Endothelial cell of umbilical vein (primary cell): ENCODE measurements around the gene GABARAP.

Source experiments
- EZH2 ChIP-seq: IDR thresholded peaks from 2 replicates; pipeline ENCODE4 v1.6.1; 2012; ENCODE audit warnings: borderline replicate concordance, low read depth, mild to moderate bottlenecking, moderate library complexity, low read length, inconsistent platforms; ENCODE audit not compliant: severe bottlenecking
- FOS ChIP-seq: IDR thresholded peaks from 2 replicates; pipeline ENCODE4 v1.6.1; 2011; ENCODE audit warnings: mild to moderate bottlenecking, low read length, moderate library complexity, borderline replicate concordance; ENCODE audit not compliant: insufficient read depth
- MYC ChIP-seq: IDR thresholded peaks from one replicate; pipeline ENCODE4 v1.6.1; 2011; ENCODE audit warnings: mild to moderate bottlenecking, low read depth, low read length
- POLR2A ChIP-seq: IDR thresholded peaks from 2 replicates; pipeline ENCODE4 v1.6.1; 2012; ENCODE audit warnings: low read depth, mild to moderate bottlenecking, control low read depth, low read length
- POLR2AphosphoS5 ChIP-seq: IDR thresholded peaks from 2 replicates; pipeline ENCODE4 v1.6.1; 2012; ENCODE audit warnings: low read depth, mild to moderate bottlenecking, control low read depth, low read length, moderate library complexity; ENCODE audit not compliant: insufficient read depth
- TF ChIP-seq, protein P1 (sequence below), 2 donors: IDR thresholded peaks; 1 replicate in 1 of 2; 2 replicates in 1 of 2; pipeline ENCODE4 v1.5.1; 2011; ENCODE audit warnings: low read length in 2 of 2, mild to moderate bottlenecking in 2 of 2, moderate library complexity in 2 of 2, control low read depth in 1 of 2, inconsistent platforms in 1 of 2, low read depth in 1 of 2; ENCODE audit not compliant: insufficient read depth in 1 of 2; ENCODE audit errors: extremely low read depth in 1 of 2
- TF ChIP-seq, protein P2 (sequence below): IDR thresholded peaks from 2 replicates; pipeline ENCODE4 v1.6.1; 2011; ENCODE audit not compliant: insufficient read depth, insufficient read length

DNA sequence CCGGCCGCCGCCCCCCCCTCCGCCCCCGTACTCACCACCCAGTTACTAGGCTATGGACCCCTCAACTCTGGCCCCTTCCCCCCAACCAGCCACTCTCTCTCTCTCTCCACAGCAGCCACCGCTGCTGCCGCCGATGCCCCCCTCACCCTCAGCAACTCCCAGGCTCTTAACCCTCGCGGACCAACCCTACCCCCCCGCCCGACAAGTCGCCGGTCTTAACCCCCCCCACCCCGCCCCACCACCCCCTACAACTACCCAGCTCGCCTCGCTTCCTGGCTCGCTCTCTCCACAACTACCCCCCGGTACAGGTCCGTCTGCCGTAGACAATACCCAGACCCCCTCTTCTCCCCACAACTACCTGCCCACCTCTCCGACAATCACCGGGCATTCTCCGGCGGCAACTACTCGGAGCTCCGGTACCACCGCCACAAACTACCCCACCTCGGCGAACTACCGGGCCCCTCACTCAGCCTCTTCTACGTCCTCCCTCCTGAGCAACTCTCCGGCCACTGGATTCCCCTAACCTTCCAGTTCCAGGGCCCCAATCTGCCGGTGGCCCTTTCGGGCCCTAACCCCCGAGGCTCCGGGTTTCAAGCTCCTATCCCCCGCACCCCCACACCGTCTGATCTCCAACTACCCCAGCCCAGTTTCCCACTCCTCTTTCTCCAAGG lies 3.7 kb downstream of the GABARAP start:
- no peak for TF ChIP-seq POLR2AphosphoS5
- TF ChIP-seq POLR2A, result no peak
- no peak for TF ChIP-seq EZH2
- TF ChIP-seq, protein P1, sequence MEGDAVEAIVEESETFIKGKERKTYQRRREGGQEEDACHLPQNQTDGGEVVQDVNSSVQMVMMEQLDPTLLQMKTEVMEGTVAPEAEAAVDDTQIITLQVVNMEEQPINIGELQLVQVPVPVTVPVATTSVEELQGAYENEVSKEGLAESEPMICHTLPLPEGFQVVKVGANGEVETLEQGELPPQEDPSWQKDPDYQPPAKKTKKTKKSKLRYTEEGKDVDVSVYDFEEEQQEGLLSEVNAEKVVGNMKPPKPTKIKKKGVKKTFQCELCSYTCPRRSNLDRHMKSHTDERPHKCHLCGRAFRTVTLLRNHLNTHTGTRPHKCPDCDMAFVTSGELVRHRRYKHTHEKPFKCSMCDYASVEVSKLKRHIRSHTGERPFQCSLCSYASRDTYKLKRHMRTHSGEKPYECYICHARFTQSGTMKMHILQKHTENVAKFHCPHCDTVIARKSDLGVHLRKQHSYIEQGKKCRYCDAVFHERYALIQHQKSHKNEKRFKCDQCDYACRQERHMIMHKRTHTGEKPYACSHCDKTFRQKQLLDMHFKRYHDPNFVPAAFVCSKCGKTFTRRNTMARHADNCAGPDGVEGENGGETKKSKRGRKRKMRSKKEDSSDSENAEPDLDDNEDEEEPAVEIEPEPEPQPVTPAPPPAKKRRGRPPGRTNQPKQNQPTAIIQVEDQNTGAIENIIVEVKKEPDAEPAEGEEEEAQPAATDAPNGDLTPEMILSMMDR (IDR thresholded peaks at IDR 0.05; ENCODE audit: extremely low read depth in 1 of 2, insufficient read depth in 1 of 2, low read depth in 1 of 2, low read length in 2 of 2), result no peak
- TF ChIP-seq, protein P2, sequence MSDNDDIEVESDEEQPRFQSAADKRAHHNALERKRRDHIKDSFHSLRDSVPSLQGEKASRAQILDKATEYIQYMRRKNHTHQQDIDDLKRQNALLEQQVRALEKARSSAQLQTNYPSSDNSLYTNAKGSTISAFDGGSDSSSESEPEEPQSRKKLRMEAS, result no peak
- no peak for TF ChIP-seq MYC
- no peak for TF ChIP-seq FOS
